Liver (tissue), 9 donors: ENCODE data around the gene IKZF1. TPM values are rescaled to one million over a fixed set of nuclear protein-coding genes. Genes with fewer than 3 reads are reported as not detected.

Source experiments
- DNase-seq: peaks from one replicate; pipeline ENCODE4 v3.0.0-alpha.2; 2017; ENCODE audit warnings: low spot score
- H3K27ac ChIP-seq, 2 donors: one replicate each; pipeline ENCODE4 v1.7.0; 2013; ENCODE audit warnings: inconsistent platforms in 2 of 2, low read length in 2 of 2, control low read depth in 1 of 2, low read depth in 1 of 2, mild to moderate bottlenecking in 1 of 2
- H3K27me3 ChIP-seq, 4 donors: one replicate each; pipeline versions ENCODE4 v1.6.1 to v1.7.0; 2013; ENCODE audit warnings: low read length in 3 of 4, inconsistent platforms in 1 of 4, mild to moderate bottlenecking in 1 of 4, moderate library complexity in 1 of 4; ENCODE audit not compliant: control insufficient read depth in 4 of 4, insufficient read depth in 4 of 4
- H3K36me3 ChIP-seq, 4 donors: one replicate each; pipeline versions ENCODE4 v1.6.1 to v1.7.0; 2013; ENCODE audit warnings: low read length in 3 of 4, mild to moderate bottlenecking in 3 of 4, low read depth in 1 of 4, moderate library complexity in 1 of 4; ENCODE audit not compliant: control insufficient read depth in 4 of 4, insufficient read depth in 3 of 4
- H3K4me1 ChIP-seq, 4 donors: one replicate each; pipeline versions ENCODE4 v1.6.1 to v1.7.0; 2013; ENCODE audit warnings: low read length in 3 of 4, mild to moderate bottlenecking in 3 of 4, moderate library complexity in 1 of 4; ENCODE audit not compliant: control insufficient read depth in 4 of 4, insufficient read depth in 4 of 4
- H3K4me3 ChIP-seq, 3 donors: one replicate each; pipeline versions ENCODE4 v1.6.1 to v1.7.0; 2013; ENCODE audit warnings: low read length in 3 of 3, control low read depth in 1 of 3, low read depth in 1 of 3, mild to moderate bottlenecking in 1 of 3
- H3K9ac ChIP-seq, 2 donors: one replicate each; pipeline ENCODE4 v1.7.0; 2013; ENCODE audit warnings: low read length in 2 of 2, mild to moderate bottlenecking in 2 of 2, moderate library complexity in 2 of 2, control low read depth in 1 of 2, low read depth in 1 of 2
- H3K9me3 ChIP-seq, 4 donors: one replicate each; pipeline versions ENCODE4 v1.6.1 to v1.7.0; 2013; ENCODE audit warnings: low read length in 3 of 4; ENCODE audit not compliant: control insufficient read depth in 4 of 4
- ATF3 ChIP-seq: IDR thresholded peaks from 2 replicates; pipeline ENCODE4 v1.6.1; 2016; ENCODE audit warnings: antibody characterized with exemption
- CTCF ChIP-seq: fragments of 150-350 bp; IDR thresholded peaks from 2 replicates; pipeline ENCODE4 v1.5.1; 2017; ENCODE audit warnings: improper control_type of control experiment, low read depth, low read length; ENCODE audit not compliant: missing input control
- FOXA1 ChIP-seq: IDR thresholded peaks from 2 replicates; pipeline ENCODE4 v1.6.1; 2016; ENCODE audit warnings: antibody characterized with exemption
- FOXA2 ChIP-seq: IDR thresholded peaks from 2 replicates; pipeline ENCODE4 v1.6.1; 2016; ENCODE audit warnings: antibody characterized with exemption
- GABPA ChIP-seq, 2 donors: IDR thresholded peaks in 1 of 2; conservative IDR thresholded peaks in 1 of 2; 2 replicates each; pipeline ENCODE4 v1.6.1; 2016; ENCODE audit warnings: antibody characterized with exemption in 2 of 2, mild to moderate bottlenecking in 1 of 2, moderate library complexity in 1 of 2
- HNF4A ChIP-seq, 2 donors: conservative IDR thresholded peaks; 2 replicates each; pipeline ENCODE4 v1.6.1; 2016; ENCODE audit warnings: antibody characterized with exemption in 2 of 2, mild to moderate bottlenecking in 2 of 2
- JUND ChIP-seq, 2 donors: IDR thresholded peaks; 2 replicates each; pipeline ENCODE4 v1.6.1; 2016; ENCODE audit warnings: antibody characterized with exemption in 2 of 2
- MAX ChIP-seq: IDR thresholded peaks from 2 replicates; pipeline ENCODE4 v1.6.1; 2016; ENCODE audit warnings: antibody characterized with exemption
- NR2F2 ChIP-seq: IDR thresholded peaks from 2 replicates; pipeline ENCODE4 v1.6.1; 2016; ENCODE audit warnings: antibody characterized with exemption
- REST ChIP-seq: IDR thresholded peaks from 2 replicates; pipeline ENCODE4 v1.6.1; 2016; ENCODE audit warnings: antibody characterized with exemption, mild to moderate bottlenecking
- RXRA ChIP-seq, 2 donors: IDR thresholded peaks; 2 replicates each; pipeline ENCODE4 v1.6.1; 2017 to 2018; ENCODE audit warnings: antibody characterized with exemption in 2 of 2, mild to moderate bottlenecking in 1 of 2
- SP1 ChIP-seq: IDR thresholded peaks from 2 replicates; pipeline ENCODE4 v1.6.1; 2018; ENCODE audit warnings: antibody characterized with exemption, mild to moderate bottlenecking
- TAF1 ChIP-seq: conservative IDR thresholded peaks from 2 replicates; pipeline ENCODE4 v1.6.1; 2016; ENCODE audit warnings: antibody characterized with exemption, mild to moderate bottlenecking
- ZBTB33 ChIP-seq: IDR thresholded peaks from 2 replicates; pipeline ENCODE4 v1.6.1; 2016; ENCODE audit warnings: antibody characterized with exemption
- WGBS: extraction: QIAGEN DNeasy Blood & Tissue Kit; methylation state at CpG from one replicate; pipeline ENCODE4 v1.1.7; 2013; 5-methylcytosine and 5-hydroxymethylcytosine counted together
- polyA plus RNA-seq, 2 donors: library from polyadenylated mRNA; stranded (reverse) in 1 of 2; unstranded in 1 of 2; fragments of 200-250 nt in 1 of 2; fragments of >200 nt in 1 of 2; fragmentation: Nextera tagmentation in 1 of 2; extraction: Ambion mirVana in 1 of 2; gene quantifications; one replicate each; pipeline versions ENCODE4 v1.2.1 to v1.2.3, GENCODE V29; 2013 to 2015
- total RNA-seq, 2 donors: library from RNA; depleted of rRNA; stranded (reverse); fragments of >200 nt; gene quantifications; one replicate each; pipeline ENCODE4 v1.2.3, GENCODE V29; 2014
- donor health status: healthy.
- donor health status: healthy.
- donor health status: healthy.
- donor health status: healthy.
- donor health status: healthy.

IKZF1 gene
- total and polyA plus RNA-seq, 4 donors, result 1.6 to 43.5 (median 6.2) TPM

GRCh38 chr7:50364645-50365044, 60.1 kb downstream of the IKZF1 start:
- no peak overlapping the region for H3K27ac ChIP-seq
- H3K9ac ChIP-seq, result no peak overlapping the region
- H3K36me3 ChIP-seq, result no peaks in the 10 kb centered on the region

More at GRCh38 chr7:50364645-50365044, 60.1 kb downstream of the IKZF1 start:
- no peak for TF ChIP-seq GABPA (IDR thresholded peaks at IDR 0.05 in 1 of 2, conservative IDR thresholded peaks at IDR 0.05 in 1 of 2)
- TF ChIP-seq HNF4A (conservative IDR thresholded peaks at IDR 0.05), result no peak
- no peak for TF ChIP-seq TAF1
- no peak for TF ChIP-seq FOXA2
- TF ChIP-seq SP1, result no peak
- no peak for TF ChIP-seq ATF3
- no peak for TF ChIP-seq FOXA1
- TF ChIP-seq RXRA (IDR thresholded peaks at IDR 0.05), result no peak
- no peak for TF ChIP-seq ZBTB33
- TF ChIP-seq JUND (IDR thresholded peaks at IDR 0.05), result no peak
- TF ChIP-seq MAX, result no peak
- TF ChIP-seq CTCF, result no peak
- TF ChIP-seq REST, result no peak
- no peak for TF ChIP-seq NR2F2
- Histone ChIP-seq H3K27me3 (peaks cover 0 to 4% (median 0%) of the 10 kb centered on the region in 4 donors), H3K9me3 (peaks cover 0 to 7% (median under 1%) of the 10 kb centered on the region in 4 donors), H3K4me1 (no peaks in the 10 kb centered on the region), H3K4me3 (no peak overlapping the region)
- WGBS, result 67% methylated on average over 3 of the region's 3 CpGs
- DNase-seq, result no peak
